GM18505 (cell line): Measurements from ENCODE around the gene RNU6-7.

Experiments used
- ATAC-seq: cut with Tn5 transposase; IDR thresholded peaks from one replicate; pipeline ENCODE4 v1.9.1; 2021; ENCODE audit not compliant: unreplicated experiment
- POLR2A ChIP-seq: IDR thresholded peaks from 4 replicates; pipeline ENCODE4 v1.6.1; 2011; ENCODE audit warnings: borderline replicate concordance; ENCODE audit not compliant: insufficient read depth, insufficient read length; ENCODE audit errors: extremely low read depth

RNU6-7 gene

GRCh38 chr14:32195636-32196035 is 6.2 kb upstream of the RNU6-7 start:
- no peak for ATAC-seq
- no peak for TF ChIP-seq POLR2A

DNA sequence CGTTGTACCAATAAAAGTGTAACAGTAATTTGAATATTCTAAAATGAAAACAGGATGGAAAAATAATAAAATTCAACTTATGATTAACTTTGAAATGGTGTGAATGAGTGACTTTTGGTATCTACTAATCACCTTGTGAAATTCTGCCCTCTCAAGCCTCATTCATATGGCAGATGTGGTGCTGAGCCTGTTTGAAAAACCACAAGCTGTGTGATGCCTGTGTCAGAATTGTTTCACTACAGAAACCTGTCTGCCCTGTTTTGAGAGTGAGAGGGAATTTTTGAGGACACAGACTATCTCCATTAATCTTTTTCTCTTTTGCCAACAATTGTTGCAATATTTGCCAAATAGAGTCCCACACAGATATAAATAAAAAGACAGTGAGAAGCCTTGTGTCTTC is 3.9 kb upstream of the RNU6-7 start:
- no peak for TF ChIP-seq POLR2A
- peak; percentile 24 for ATAC-seq

GRCh38 chr14:32200368-32201192 is 1.3 kb upstream of the RNU6-7 start:
- no peak for TF ChIP-seq POLR2A
- no peak for ATAC-seq

GRCh38 chr14:32201193-32201815 is 541 bp upstream of the RNU6-7 start:
- ATAC-seq: peak; percentile 58
- TF ChIP-seq POLR2A: no peak

- no peak for TF ChIP-seq POLR2A
- ATAC-seq: no peak
Measured at GRCh38 chr14:32202491-32202997, 699 bp downstream of the RNU6-7 start.

GRCh38 chr14:32202998-32203882 is 1.4 kb downstream of the RNU6-7 start, which contains the start of gene RNU6-8:
RNU6-8 (minus strand) TSS chr14:32203269.
- peak; percentile 30 for TF ChIP-seq POLR2A
- ATAC-seq: peak; percentile 70

GRCh38 chr14:32203928-32204357 is 2.1 kb downstream of the RNU6-7 start:
- no peak for TF ChIP-seq POLR2A
- no peak for ATAC-seq

GRCh38 chr14:32205554-32205953 is 3.7 kb downstream of the RNU6-7 start:
- no peak for TF ChIP-seq POLR2A
- no peak for ATAC-seq

DNA sequence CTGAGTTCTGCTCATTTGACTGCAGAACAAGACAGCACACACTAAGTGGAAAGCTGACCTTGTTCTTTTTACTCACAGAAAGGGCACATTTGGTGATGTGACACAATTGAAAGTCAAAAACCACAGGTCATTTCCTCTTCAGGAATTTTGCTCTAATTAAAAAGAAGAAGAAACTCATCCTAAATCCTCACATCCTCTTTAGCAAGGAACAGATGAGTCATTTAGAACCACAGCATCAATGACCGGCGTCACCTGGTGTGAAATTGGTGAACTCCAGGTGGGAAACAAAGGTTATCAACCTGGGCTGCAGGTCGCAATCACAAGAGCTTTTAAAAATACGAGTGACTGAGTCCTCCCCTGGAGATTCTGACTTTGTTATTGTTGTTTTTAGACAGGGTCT is 4.1 kb downstream of the RNU6-7 start:
- no peak for TF ChIP-seq POLR2A
- no peak for ATAC-seq

- ATAC-seq: no peak
- TF ChIP-seq POLR2A: no peak
Measured at GRCh38 chr14:32206552-32206951, 4.7 kb downstream of the RNU6-7 start.

GRCh38 chr14:32208490-32208889 is 6.6 kb downstream of the RNU6-7 start:
- no peak for TF ChIP-seq POLR2A
- no peak for ATAC-seq

DNA sequence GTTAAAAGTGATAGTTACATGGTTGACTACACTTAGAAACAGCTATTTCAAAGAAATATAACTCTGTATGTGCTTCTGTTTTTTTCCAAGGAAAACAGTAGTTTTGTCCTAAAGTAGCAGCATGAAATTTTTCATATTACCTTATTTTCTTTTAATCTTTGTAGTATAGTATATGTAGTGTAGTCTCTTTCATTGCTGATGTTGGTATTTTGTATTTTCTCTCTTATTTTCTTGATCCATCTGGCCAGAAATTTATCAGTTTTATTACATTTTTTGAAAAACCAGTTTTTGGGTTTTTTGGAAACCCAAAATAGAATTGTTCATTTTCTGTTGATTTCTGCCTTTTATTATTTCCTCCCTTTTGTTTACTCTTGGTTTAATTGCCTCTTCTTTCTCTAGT is 7.6 kb downstream of the RNU6-7 start:
- TF ChIP-seq POLR2A: no peak
- ATAC-seq: no peak

GRCh38 chr14:32211068-32211404 is 9.2 kb downstream of the RNU6-7 start:
- no peak for ATAC-seq
- TF ChIP-seq POLR2A: no peak
